T-helper 9 cell (primary cell): ENCODE results near the gene ZNF684.
A peak's percentile ranks its signal among the peaks of the same experiment; 100 is the strongest.
"Not testable (repeated sequence)": the region's sequence is repeated elsewhere in the genome, so short reads cannot be mapped to it uniquely, and the experiment has no call there.

Experiments used
- DNase-seq: peaks from one replicate; pipeline ENCODE4 v3.0.0-alpha.2; 2020
- total RNA-seq, 2 donors: gene quantifications; one replicate each; lab custom pipeline; 2026; lab: John Stamatoyannopoulos, UW

ZNF684 gene
- total RNA-seq, result 2.7 to 9.5 reads per million in 2 donors

DNA sequence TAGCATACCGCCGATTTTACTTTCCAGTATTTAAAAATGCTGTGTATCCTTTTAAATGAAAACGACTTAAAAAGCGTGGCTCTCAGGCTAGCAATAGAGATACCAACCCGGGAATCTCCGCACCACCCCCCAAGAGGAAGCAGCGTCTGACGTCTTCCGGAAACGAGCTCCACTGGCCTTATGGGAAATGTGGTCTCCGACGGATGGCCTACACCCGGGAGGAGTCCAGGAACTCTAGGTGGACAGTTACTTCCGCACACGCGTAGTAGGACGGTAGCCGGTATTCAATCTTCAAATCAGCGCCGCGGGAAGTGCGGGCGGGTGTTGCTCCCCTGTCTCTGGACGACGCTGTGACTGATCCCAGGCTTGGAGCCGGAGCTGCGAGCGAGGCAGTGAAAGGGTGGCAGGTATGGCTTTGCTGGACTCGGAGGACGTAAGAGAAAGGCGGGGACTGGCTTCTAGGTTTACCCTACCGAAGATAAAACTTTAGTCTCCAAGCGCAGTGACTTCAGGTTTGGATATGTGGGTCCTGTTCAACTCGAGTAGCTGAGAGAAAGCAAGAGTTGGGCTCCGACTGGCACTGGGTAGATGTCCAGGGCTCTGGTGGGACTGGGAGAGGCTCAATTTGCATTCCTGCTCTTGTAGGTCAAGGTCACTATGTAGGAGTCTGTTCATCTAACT lies at the start of gene ZNF684:
Gene ZNF684 (plus strand): TSS at position 257 of the 681 bp plus-strand sequence. CDS start 1,530 bp downstream, outside the sequence.
- DNase-seq, result peak; percentile 68

DNA sequence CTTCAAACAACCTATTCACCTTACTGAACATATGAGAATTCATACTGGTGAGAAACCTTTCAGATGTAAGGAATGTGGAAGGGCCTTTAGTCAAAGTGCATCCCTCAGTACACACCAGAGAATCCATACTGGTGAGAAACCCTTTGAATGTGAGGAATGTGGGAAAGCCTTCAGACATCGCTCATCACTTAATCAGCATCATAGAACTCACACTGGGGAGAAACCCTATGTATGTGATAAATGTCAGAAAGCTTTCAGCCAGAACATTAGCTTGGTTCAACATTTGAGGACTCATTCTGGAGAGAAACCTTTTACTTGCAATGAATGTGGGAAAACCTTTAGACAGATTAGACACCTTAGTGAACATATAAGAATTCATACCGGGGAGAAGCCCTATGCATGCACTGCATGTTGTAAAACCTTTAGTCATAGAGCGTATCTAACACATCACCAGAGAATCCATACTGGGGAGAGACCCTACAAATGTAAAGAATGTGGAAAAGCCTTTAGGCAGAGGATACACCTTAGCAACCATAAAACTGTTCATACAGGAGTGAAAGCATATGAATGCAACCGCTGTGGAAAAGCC lies 36.0 kb upstream of the ZNF684 start:
- DNase-seq, result no peak

- DNase-seq, result not testable (repeated sequence)
Measured at GRCh38 chr1:40502651-40503050, 28.8 kb upstream of the ZNF684 start.

DNA sequence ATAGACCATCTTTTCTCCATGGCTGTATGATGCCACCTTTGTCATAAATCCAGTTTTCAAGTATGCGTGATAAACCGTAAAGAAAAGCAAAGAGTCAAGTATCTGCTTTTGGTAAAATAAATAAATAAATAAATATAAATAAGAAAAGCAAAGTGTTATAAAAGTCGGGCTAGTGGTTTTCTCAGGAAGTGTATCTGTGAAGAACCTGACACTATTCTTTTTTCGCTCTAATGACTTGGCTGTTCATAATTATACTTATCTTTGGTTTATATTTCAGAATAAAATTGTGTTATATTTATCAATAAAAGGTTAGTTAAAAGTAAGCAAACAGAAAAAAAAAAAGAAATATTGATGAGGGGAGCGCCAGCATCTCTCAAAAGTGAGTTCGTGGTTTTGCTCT lies 23.5 kb upstream of the ZNF684 start:
- DNase-seq, result no peak

DNA sequence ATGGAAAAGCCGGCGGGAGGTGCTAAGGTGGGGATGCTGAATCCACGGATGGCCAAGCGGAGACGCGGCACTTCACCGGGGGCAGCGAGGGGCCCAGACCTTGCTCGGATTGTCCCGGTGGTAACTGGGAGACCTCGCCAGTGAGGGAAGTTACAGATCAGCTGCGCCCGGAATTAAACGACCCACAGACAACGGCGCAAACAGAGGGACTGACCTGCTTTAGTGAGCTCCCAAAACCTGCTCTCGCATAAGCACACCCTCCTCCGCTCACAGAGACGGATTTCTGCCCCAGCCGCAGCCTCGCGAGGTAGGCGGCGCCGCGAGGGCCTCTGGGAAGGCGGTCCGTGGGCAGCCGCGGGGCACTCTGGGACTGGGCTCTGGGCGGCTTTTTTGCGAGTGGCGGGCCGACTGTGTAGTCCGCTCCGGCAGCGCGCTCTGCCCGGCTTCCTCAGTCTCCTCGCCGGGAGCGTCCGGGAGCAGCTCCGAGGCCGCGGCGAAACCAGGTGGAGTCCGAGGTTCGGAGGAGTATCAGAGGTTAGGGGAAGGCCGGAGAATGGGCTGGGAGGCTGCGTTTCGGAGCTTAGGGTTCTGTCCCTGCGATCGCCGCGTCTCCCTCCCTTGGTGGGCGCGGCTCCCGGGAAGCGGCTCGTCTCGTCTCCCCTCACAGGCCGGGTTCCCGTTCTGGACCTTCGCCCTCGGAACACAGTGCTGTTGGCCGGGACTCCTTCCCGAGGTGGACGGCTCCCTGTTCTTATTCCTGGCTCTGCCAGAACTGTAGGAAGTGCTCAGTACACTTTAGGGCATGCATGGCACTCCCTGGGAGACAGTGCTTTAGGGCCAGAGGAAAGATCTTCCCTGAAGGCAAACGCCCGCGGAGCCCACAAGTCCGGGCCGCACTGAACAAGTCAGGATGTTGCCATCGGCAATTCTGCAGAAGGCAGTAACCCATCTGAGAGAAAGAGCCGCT lies 22.8 kb upstream of the ZNF684 start, which contains the start of gene EXO5:
Gene EXO5 (plus strand): TSS at position 393 of the 967 bp plus-strand sequence. CDS start 5,778 bp downstream, outside the sequence.
- DNase-seq, result peak; percentile 59

- DNase-seq, result no peak
Measured at GRCh38 chr1:40519517-40519916, 11.9 kb upstream of the ZNF684 start.

DNA sequence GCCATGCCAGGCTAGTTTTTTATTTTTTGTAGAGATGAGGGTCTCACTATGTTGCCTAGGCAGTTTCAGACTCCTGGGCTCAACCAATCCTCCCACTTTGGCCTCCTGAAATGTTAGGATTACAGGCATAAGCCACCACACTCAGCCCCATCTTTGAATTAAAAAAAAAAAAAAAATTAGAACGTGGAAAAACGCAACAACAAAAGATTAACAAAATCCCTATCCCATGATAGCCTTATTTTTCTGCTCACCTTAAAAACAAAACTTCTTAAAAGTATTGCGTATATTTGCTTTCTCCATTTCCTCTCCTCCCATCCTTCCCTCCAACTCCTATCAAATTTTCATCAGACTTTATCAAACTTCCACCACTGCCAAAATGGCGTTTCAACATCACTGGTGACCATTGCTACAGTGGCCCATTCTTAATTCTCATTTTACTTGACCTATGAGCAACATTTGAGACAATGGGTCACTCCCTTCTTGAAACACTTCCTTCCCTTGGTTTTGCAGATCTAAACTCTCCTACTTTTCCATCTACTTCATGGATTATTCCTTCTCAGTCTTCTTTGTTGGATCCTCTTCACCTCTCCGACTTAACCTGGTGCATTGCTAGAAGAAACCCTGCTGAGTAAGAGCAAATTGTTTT lies 579 bp upstream of the ZNF684 start:
- no peak for DNase-seq

- no peak for DNase-seq
Measured at GRCh38 chr1:40532062-40532389, 589 bp downstream of the ZNF684 start.

DNA sequence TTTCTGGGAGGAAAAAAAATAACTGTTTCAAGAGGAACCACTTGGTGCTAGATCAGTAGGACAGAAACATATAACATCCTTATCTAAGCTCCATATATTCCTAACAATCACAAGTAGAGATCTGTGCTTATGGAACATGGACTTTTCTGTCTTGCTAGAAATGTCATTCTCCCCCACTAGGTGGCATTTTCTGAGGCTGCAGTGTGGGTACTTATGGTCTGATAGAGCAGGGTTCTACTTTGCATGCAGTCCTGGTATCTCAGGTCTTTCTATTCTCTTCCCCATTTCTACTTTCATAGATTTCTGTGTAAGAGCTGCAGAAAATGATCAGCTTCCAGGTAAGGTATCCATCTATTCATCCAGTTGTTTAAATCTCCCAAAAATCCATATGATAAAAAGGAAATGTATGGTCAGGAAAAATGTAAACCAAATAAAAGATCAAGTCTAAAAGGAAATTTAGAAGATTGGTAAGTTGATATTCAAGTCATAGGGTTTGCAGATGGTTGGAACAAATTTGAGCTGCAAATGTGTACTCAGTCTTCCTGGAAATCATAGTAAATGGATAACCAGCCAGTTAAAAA lies 1.5 kb downstream of the ZNF684 start:
- DNase-seq, result no peak

GRCh38 chr1:40534589-40534988 lies 3.2 kb downstream of the ZNF684 start:
- no peak for DNase-seq

GRCh38 chr1:40535732-40536131 lies 4.3 kb downstream of the ZNF684 start:
- no peak for DNase-seq

DNA sequence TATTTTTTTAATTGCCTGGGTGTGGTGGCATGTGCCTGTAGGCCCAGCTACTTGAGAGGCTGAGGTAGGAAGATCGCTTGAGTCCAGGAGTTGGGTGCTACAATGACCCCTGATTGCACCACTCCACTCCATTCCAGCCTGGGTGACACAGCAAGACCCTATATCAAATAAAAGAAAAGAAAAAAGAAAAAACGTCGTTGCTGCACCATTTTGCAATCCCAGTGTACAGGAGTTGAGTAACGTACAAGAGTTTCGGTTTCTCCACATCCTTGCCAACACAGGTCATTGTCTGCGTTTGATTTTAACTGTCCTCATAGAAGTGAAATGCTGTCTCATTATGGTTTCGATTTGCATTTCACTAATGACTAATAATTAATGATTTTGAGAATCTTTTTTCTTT lies 7.9 kb downstream of the ZNF684 start:
- DNase-seq, result no peak

DNA sequence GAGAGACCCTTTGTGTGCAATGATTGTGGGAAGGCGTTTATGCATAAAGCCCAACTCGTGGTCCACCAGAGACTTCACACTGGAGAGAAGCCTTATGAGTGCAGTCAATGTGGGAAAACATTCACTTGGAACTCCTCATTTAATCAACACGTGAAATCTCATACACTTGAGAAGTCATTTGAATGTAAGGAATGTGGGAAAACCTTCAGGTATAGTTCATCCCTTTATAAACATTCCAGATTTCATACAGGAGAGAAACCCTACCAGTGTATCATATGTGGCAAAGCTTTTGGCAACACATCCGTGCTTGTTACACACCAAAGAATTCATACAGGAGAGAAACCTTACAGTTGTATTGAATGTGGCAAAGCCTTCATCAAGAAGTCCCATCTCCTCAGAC lies 15.5 kb downstream of the ZNF684 start:
- no peak for DNase-seq

DNA sequence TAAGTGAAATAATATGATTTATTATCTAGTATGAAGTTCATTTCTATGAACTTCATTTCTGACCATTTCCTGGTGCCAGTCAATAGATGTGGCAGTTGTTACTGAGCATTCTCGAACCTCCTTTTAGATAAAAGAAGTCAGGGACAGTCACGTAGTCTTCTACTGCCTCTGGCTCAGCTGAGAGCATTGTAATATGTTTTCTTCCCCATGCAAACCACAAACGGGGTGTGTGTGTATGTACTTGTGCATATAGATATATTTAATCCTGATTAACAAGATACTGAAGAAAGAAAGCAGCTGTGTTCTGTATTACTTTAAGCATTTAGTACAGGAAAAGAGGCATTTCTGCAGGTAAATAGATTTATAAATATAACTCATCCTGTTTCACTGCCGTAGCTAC lies 21.6 kb downstream of the ZNF684 start:
- no peak for DNase-seq

- not testable (repeated sequence) for DNase-seq
Measured at GRCh38 chr1:40554807-40555206, 23.4 kb downstream of the ZNF684 start.

DNA sequence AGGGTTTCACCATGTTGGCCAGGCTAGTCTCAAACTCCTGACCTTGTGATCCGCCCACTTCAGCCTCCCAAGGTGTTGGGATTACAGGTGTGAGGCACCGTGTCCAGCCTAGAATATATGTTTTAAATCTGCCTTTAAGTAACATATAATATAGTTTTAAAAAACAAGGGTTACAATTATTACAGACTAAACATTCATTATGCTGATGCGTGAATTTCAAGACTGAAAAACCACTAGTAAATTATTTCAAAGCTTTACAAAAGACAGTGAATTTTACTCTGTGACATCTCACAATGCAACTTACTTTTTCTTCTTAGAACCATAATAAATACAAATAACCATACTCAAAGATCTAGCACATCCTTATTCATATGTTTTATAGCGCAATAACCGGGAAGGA lies 24.7 kb downstream of the ZNF684 start:
- no peak for DNase-seq

GRCh38 chr1:40558241-40558640 lies 26.8 kb downstream of the ZNF684 start:
- not testable (repeated sequence) for DNase-seq

DNA sequence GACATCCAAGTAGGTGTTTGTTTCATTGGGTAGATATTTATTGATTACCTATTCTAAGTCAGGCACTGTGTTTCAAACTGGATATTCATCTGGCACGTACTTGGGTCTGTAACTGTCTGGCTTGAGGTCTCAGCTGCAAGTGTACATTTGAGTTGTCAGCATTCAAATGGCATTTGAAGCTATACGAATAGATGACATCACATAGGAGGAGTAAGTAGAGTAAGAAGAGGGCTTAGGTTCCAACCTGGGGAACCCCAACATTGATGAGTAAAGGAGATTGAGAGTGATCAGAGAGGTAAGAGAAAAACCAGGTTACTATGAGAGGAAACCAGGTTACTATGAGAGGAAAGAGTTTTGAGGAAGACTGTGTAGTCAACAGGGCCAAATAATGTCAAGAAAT lies 30.7 kb downstream of the ZNF684 start:
- no peak for DNase-seq

DNA sequence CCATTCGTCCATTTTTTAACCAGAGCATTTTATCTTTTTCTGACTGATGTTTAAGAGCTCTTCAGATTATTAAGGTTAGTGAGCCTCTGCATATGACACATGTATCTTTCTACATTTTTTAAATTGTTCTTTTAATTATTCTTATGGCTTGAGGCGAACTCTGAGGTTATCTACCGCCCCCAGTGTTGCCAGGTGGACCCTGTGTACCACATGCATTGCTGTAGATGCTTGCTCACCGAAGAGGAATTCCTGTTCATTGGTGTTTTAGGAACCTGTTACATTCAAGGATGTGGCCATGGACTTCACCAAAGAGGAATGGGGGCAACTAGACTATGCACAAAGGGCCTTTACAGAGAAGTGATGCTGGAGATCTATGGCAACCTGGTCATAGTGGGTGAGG lies 31.8 kb downstream of the ZNF684 start:
- DNase-seq, result no peak

DNA sequence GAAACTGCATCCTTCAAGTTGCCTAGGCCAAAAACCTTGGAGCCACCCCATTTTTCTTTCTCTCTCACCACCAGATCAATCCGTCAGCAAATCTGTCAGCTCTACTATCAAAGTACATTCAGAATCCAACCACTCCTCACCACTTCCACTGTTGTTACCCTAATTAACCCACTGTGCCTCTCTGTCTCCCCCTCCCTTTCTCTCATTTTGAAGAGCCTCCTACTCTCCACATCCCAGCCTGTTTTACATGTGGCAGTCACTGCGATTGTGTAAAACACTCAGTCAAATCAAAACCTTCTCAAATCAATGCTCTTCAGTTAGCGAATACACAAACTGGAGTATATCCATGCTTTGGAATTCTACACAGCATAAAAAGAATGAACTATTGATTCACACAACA lies 33.1 kb downstream of the ZNF684 start:
- DNase-seq, result no peak

DNA sequence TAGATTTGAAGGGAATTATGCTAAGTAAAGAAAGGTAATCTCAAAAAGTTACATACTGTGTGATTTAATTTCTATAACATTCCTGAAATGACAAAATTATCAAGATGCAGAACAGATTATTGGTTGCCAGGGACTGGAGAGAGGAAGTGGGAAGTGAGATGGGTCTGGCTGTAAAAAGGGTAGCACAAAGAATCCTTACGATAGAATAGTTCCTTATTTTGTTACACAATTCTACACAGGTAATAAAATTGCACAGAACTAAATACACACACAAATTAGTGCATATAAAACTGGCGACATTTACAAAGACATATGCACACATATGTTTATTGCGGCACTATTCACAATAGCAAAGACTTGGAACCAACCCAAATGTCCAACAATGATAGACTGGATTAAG lies 33.5 kb downstream of the ZNF684 start:
- no peak for DNase-seq

DNA sequence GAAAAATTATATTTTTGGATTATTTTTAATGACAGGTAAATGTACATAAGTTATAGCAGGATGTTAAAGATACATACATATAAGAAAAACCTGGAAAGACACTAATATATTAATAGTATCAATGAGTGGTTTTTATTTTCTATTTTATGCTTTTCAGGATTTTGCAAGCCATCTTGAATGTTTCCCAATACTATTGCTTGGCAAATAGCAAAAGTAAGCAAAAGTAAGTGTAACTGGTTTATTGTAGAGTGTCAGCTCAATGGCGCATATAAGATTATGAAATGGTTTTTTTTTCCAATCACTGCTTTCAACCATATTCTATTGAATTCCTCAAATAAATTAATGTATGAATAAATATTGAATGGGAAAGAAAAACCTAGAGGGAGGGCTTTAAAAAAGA lies 36.4 kb downstream of the ZNF684 start:
- DNase-seq, result no peak

DNA sequence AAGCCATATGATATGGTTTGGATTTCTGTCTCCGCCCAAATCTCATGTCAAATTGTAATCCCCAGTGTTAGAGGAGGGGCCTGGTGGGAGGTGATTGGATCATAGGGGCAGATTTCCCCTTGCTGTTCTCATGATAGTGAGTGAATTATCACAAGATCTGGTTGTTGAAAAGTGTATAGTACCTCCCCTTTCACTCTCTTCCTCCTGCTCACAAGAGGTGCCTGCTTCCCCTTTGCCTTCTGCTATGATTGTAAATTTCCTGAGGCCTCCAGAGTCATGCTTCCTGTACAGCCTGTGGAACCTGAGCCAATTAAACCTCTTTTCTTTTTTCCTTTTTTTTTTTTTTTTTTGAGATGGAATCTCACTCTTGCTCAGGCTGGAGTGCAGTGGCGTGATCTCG lies 43.4 kb downstream of the ZNF684 start:
- DNase-seq, result not testable (repeated sequence)
